HL-60 (cell line): ENCODE data around the gene DDX24.

Experiments used
- CTCF ChIP-seq: IDR thresholded peaks from one replicate; pipeline ENCODE4 v1.5.1; 2011; ENCODE audit warnings: low read length, control low read depth, inconsistent platforms; ENCODE audit not compliant: insufficient read depth
- GABPA ChIP-seq: IDR thresholded peaks from 2 replicates; pipeline ENCODE4 v1.6.1; 2012; ENCODE audit warnings: low read depth
- POLR2AphosphoS5 ChIP-seq: IDR thresholded peaks from 2 replicates; pipeline ENCODE4 v1.6.1; 2012; ENCODE audit warnings: low read depth
- REST ChIP-seq: IDR thresholded peaks from 2 replicates; pipeline ENCODE4 v1.6.1; 2012; ENCODE audit warnings: low read depth; ENCODE audit not compliant: insufficient replicate concordance

DNA sequence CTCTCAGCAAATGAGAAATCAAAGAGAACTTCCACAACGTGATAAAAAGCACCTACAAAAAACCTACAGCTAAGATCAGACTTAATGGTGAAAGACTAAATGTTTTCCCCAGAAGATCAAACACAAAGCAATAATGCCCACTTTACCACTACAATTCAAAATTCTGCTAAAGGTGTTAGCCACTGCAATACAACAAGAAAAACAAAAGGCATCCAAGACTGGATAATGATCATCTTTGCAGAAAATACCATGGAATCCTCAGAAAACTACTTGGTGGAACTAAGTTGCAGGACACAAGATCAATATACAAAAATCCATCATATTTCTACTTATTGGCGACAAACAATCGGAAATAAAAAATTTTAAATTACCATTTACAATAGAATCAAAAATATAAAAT, 6.5 kb downstream of the DDX24 start:
- TF ChIP-seq POLR2AphosphoS5 (no peak), CTCF (no peak), REST (no peak), GABPA (no peak)
